ENCODE results near the gene CAB39L. TPM values are rescaled to one million over a fixed set of nuclear protein-coding genes. Genes with fewer than 3 reads are reported as not detected.

The CAB39L gene
- total and polyA plus RNA-seq, 5 donors = 15.4 to 31.7 (median 27.1) TPM

GRCh38 chr13:49441846-49442245, 2.0 kb downstream of the CAB39L start:
- DNase-seq = no peak
- Histone ChIP-seq H3K4me3 (ENCODE audit: low read length) (no peak overlapping the region), H3K27me3 (ENCODE audit: control insufficient read depth, insufficient read depth) (no peaks in the 10 kb centered on the region), H3K4me1 (ENCODE audit: control insufficient read depth, insufficient read depth, low read length) (no peaks in the 10 kb centered on the region), H3K9me3 (ENCODE audit: control insufficient read depth, low read length) (no peaks in the 10 kb centered on the region), H3K27ac (ENCODE audit: low read length) (no peak overlapping the region)
- intact Hi-C loops (cut with DNase I) = loop anchor here in 1 of 4 donors (10.0 kb wide), 1 partner anchor 163 kb away; no protein-coding TSS in a partner anchor
- no peak for ATAC-seq
- WGBS = 88% methylated on average over 2 of the region's 2 CpGs

DNA sequence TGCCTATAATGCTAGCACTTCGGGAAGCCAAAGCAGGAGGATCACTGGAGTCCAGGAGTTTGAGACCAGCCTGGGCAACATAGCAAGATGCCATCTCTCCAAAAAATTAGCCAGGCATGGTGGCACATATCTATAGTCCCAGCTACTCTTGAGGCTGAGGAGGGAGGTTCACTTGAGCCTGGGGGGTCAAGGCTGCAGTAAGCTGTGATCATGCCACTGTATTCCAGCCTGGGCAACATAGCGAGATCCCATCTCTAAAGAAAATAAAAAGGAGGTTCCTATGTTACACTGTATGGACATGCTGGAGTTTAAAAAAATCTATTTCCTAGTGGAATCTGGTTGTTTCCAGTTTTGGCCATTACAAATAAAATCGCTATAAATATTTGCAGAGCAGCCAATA, 2.6 kb downstream of the CAB39L start:
- WGBS = 97% methylated on average over 3 of the region's 3 CpGs
- ATAC-seq = no peak

GRCh38 chr13:49439609-49440008, 4.3 kb downstream of the CAB39L start:
- ATAC-seq = no peak

More for the DNA sequence above, 2.6 kb downstream of the CAB39L start:
- Histone ChIP-seq H3K27ac (ENCODE audit: low read length) (no peak overlapping the region), H3K27me3 (ENCODE audit: control insufficient read depth, insufficient read depth) (no peaks in the 10 kb centered on the region), H3K4me3 (ENCODE audit: low read length) (no peak overlapping the region), H3K9me3 (ENCODE audit: control insufficient read depth, low read length) (no peaks in the 10 kb centered on the region), H3K4me1 (ENCODE audit: control insufficient read depth, insufficient read depth, low read length) (no peaks in the 10 kb centered on the region)
- intact Hi-C loops (cut with DNase I) = loop anchor here in 1 of 4 donors (10.0 kb wide), 1 partner anchor 163 kb away; no protein-coding TSS in a partner anchor
- no peak for DNase-seq

DNA sequence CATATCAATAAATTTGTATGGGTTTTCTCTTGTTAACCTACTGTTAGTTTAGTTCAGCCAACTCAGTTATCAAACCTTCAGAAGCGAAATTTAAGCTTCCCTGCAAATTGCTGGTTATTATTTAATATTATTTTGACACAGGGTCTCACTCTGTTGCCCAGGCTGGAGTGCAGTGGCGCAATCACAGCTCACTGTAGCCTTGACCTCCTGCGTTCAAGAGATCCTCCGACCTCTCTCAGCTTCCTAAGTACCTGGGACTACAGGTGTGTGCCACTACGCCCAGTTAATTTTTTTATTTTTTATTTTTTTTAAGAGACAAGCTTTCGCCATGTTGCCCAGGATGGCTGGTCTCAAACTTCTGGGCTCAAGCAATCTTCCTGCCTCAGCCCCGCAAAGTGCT, 6.2 kb downstream of the CAB39L start:
- Histone ChIP-seq H3K4me1 (ENCODE audit: control insufficient read depth, insufficient read depth, low read length) (no peaks in the 10 kb centered on the region), H3K4me3 (ENCODE audit: low read length) (no peak overlapping the region), H3K9me3 (ENCODE audit: control insufficient read depth, low read length) (no peaks in the 10 kb centered on the region), H3K27ac (ENCODE audit: low read length) (no peak overlapping the region), H3K27me3 (ENCODE audit: control insufficient read depth, insufficient read depth) (no peaks in the 10 kb centered on the region)
- intact Hi-C loops (cut with DNase I) = loop anchor here (5.0 kb wide), 1 partner anchor 135 kb away; no protein-coding TSS in a partner anchor
- 91% methylated on average over 7 of the region's 7 CpGs for WGBS
- ATAC-seq (no peak), DNase-seq (no peak)

More at GRCh38 chr13:49439609-49440008, 4.3 kb downstream of the CAB39L start:
- Histone ChIP-seq H3K4me1 (ENCODE audit: control insufficient read depth, insufficient read depth, low read length) (no peaks in the 10 kb centered on the region), H3K27ac (ENCODE audit: low read length) (no peak overlapping the region), H3K27me3 (ENCODE audit: control insufficient read depth, insufficient read depth) (no peaks in the 10 kb centered on the region), H3K4me3 (ENCODE audit: low read length) (no peak overlapping the region), H3K9me3 (ENCODE audit: control insufficient read depth, low read length) (no peaks in the 10 kb centered on the region)
- WGBS = 85% methylated on average over 2 of the region's 2 CpGs
- intact Hi-C loops (cut with DNase I) = loop anchor here (5.0 to 10.0 kb wide), 2 partner anchors 137 to 165 kb away; no protein-coding TSS in a partner anchor
- DNase-seq = no peak

- H3K27me3 ChIP-seq (ENCODE audit: control insufficient read depth, insufficient read depth) = no peaks in the 10 kb centered on the region
- WGBS = 66% methylated on average over 3 of the region's 3 CpGs
- DNase-seq (peak; percentile 61 to 87 (median 76)), ATAC-seq (peak; percentile 84 to 86)
- H3K4me1 ChIP-seq (ENCODE audit: control insufficient read depth, insufficient read depth, low read length) = no peaks in the 10 kb centered on the region
- intact Hi-C loops (cut with DNase I) = loop anchor here (5.0 kb wide), 1 partner anchor 135 kb away; no protein-coding TSS in a partner anchor
- H3K9me3 ChIP-seq (ENCODE audit: control insufficient read depth, low read length) = no peaks in the 10 kb centered on the region
- H3K4me3 ChIP-seq (ENCODE audit: low read length) = no peak overlapping the region
- H3K27ac ChIP-seq (ENCODE audit: low read length) = no peak overlapping the region
Measured at GRCh38 chr13:49436890-49437289, 7.0 kb downstream of the CAB39L start.

DNA sequence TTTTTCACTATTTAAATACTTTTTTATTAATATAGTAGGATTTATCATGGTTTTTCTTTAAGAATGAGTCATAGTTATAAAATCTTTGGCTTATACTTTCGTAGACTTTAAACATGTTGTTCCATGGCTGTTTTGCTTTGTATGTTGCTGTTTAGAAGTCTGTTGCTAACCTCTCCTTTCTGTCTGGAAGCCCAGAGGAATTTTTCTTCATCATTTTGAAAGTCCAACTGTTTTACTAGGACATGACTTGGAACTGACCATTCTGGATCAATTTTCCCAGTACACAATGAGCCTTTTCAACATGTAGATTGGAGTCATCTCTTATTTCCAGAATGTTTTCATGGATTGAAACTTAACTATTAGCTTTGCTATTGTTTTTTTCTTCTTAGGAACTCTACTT, 7.9 kb downstream of the CAB39L start:
- H3K27me3 ChIP-seq (ENCODE audit: control insufficient read depth, insufficient read depth) = no peaks in the 10 kb centered on the region
- intact Hi-C loops (cut with DNase I) = loop anchor here (5.0 kb wide), 1 partner anchor 134 kb away; no protein-coding TSS in a partner anchor
- no peak for DNase-seq
- no peaks in the 10 kb centered on the region for H3K4me1 ChIP-seq (ENCODE audit: control insufficient read depth, insufficient read depth, low read length)
- no peak overlapping the region for H3K4me3 ChIP-seq (ENCODE audit: low read length)
- H3K9me3 ChIP-seq (ENCODE audit: control insufficient read depth, low read length) = no peaks in the 10 kb centered on the region
- ATAC-seq = peak; percentile 43 to 78
- 72% methylated on average over 1 of the region's 1 CpG for WGBS
- H3K27ac ChIP-seq (ENCODE audit: low read length) = no peak overlapping the region

- ATAC-seq (no peak), DNase-seq (no peak)
- WGBS = 94% methylated on average over 1 of the region's 1 CpG
- intact Hi-C loops (cut with DNase I) = no loop called here
- Histone ChIP-seq H3K27me3 (ENCODE audit: control insufficient read depth, insufficient read depth) (no peaks in the 10 kb centered on the region), H3K4me3 (ENCODE audit: low read length) (no peak overlapping the region), H3K4me1 (ENCODE audit: control insufficient read depth, insufficient read depth, low read length) (no peaks in the 10 kb centered on the region), H3K9me3 (ENCODE audit: control insufficient read depth, low read length) (no peaks in the 10 kb centered on the region), H3K27ac (ENCODE audit: low read length) (no peak overlapping the region)
Measured at GRCh38 chr13:49429121-49429520, 14.7 kb downstream of the CAB39L start.

DNA sequence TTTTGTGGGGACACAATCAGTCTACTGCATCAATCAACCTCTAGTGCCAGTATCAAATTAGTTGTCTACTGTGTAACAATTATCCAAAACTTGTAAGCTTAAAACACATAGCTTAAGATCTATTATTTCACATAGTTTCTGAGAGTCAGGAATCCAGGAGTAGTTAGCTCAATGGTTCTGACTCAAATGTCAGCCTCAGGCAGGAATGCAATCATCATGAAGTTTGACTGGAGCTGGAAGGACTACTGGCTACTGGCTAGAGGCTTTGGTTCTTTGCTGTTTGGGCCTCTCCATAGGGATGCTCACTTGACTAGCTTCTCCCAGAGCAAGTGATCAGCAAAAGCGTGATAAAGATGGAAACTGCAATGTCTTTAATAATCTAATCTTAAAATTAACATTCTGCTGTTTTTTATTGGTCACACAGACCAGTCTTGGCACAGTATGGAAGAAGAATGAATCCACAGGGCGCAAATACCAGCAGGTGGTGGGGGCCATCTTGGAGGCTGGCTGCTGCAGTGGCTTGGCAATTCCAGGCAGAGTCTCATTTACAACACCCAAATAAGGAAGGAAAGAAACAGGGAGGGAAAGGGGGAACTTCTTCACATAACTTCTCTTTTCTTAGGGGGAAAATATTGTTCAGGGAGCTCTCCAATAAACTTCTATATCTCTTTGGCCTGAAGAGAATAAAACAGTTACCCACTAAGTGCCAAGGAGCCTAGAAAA, 15.7 kb downstream of the CAB39L start:
- Histone ChIP-seq H3K4me1 (ENCODE audit: control insufficient read depth, insufficient read depth, low read length) (no peaks in the 10 kb centered on the region), H3K4me3 (ENCODE audit: low read length) (no peak overlapping the region), H3K9me3 (ENCODE audit: control insufficient read depth, low read length) (no peaks in the 10 kb centered on the region), H3K27ac (ENCODE audit: low read length) (no peak overlapping the region), H3K27me3 (ENCODE audit: control insufficient read depth, insufficient read depth) (no peaks in the 10 kb centered on the region)
- no peak for DNase-seq
- intact Hi-C loops (cut with DNase I) = no loop called here
- no peak for ATAC-seq
- WGBS = 96% methylated on average over 2 of the region's 2 CpGs

DNA sequence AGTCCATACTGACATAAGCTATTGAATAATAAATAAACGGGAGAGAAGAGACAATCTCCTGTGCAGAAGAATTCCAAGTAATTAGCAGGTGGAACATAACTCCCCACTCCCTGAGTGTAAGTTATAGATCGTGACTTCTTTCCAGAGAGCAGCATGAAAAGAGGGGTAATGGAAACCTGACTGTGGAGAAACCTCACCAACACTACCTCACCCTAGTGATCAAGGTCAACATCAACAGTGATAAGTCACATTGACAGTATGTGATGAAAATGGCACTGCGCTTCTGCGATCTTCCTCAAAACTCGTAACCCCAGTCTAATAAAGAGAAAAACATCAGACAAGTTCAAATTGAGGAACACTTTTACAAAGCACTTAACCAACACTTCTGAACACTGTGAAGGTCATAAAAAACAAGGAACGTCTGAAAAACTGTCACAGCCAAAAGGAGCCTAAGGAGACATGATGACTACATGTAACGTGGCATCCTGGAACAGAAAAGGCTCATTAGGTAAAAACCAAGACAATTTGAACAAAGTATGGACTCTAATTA, 19.8 kb downstream of the CAB39L start:
- ATAC-seq (no peak), DNase-seq (no peak)
- Histone ChIP-seq H3K27ac (ENCODE audit: low read length) (no peak overlapping the region), H3K4me1 (ENCODE audit: control insufficient read depth, insufficient read depth, low read length) (no peaks in the 10 kb centered on the region), H3K27me3 (ENCODE audit: control insufficient read depth, insufficient read depth) (no peaks in the 10 kb centered on the region), H3K9me3 (ENCODE audit: control insufficient read depth, low read length) (no peaks in the 10 kb centered on the region), H3K4me3 (ENCODE audit: low read length) (no peak overlapping the region)
- intact Hi-C loops (cut with DNase I) = no loop called here
- 83% methylated on average over 7 of the region's 7 CpGs for WGBS

GRCh38 chr13:49421391-49421790, 22.5 kb downstream of the CAB39L start:
- peak; percentile 26 to 56 for ATAC-seq
- no peaks in the 10 kb centered on the region for H3K27me3 ChIP-seq (ENCODE audit: control insufficient read depth, insufficient read depth)

DNA sequence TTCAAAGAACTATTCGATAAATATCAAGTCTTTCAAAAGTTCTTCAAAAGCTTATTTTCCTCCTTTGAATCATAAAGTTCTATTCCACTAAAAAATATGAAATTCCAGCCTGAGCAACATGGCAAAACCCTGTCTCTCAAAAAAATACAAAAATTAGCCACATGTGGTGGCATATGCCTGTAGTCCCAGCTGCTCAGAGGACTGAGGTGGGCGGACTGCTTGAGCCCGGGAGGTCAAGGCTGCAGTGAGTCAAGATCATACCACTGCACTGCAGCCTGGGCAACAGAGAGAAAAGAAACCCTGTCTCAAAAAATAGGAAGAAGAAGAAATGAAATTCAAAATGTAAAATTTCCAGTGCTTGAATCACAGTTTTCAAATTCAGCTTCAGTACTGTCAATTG, 24.6 kb downstream of the CAB39L start:
- no peaks in the 10 kb centered on the region for H3K4me1 ChIP-seq (ENCODE audit: control insufficient read depth, insufficient read depth, low read length)
- H3K27ac ChIP-seq (ENCODE audit: low read length) = no peak overlapping the region
- no peaks in the 10 kb centered on the region for H3K27me3 ChIP-seq (ENCODE audit: control insufficient read depth, insufficient read depth)
- WGBS = 76% methylated on average over 3 of the region's 3 CpGs
- DNase-seq (no peak), ATAC-seq (no peak)
- no peaks in the 10 kb centered on the region for H3K9me3 ChIP-seq (ENCODE audit: control insufficient read depth, low read length)
- no peak overlapping the region for H3K4me3 ChIP-seq (ENCODE audit: low read length)
- intact Hi-C loops (cut with DNase I) = no loop called here

More at GRCh38 chr13:49421391-49421790, 22.5 kb downstream of the CAB39L start:
- intact Hi-C loops (cut with DNase I) = no loop called here
- WGBS = 76% methylated on average over 3 of the region's 3 CpGs
- H3K4me3 ChIP-seq (ENCODE audit: low read length) = no peak overlapping the region
- no peaks in the 10 kb centered on the region for H3K9me3 ChIP-seq (ENCODE audit: control insufficient read depth, low read length)
- no peak overlapping the region for H3K27ac ChIP-seq (ENCODE audit: low read length)
- no peaks in the 10 kb centered on the region for H3K4me1 ChIP-seq (ENCODE audit: control insufficient read depth, insufficient read depth, low read length)
- no peak for DNase-seq
